ENCODE data around the gene TAF5L.
"Not testable (repeated sequence)": the region's sequence is repeated elsewhere in the genome, so short reads cannot be mapped to it uniquely, and the experiment has no call there.

Gene TAF5L

DNA sequence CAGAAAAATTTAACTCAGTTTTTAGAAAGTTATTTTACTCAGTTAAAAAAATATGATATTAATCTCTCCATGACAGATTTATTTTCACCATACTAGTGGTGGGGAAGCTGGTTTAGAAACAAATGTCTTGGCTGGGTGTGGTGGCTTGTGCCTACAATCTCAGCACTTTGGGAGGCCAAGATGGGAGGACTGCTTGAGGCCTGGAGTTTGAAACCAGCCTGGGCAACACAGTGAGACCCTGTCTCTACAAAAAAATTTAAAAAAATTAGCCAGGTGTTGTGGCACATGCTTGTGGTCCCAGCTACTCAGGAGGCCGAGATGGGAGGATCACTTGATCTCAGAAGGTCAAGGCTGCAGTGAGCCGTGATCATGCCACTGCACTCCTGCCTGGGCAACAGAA lies 17.3 kb downstream of the TAF5L start:
- no peak for DNase-seq (ENCODE audit: low read depth, low spot score)

DNA sequence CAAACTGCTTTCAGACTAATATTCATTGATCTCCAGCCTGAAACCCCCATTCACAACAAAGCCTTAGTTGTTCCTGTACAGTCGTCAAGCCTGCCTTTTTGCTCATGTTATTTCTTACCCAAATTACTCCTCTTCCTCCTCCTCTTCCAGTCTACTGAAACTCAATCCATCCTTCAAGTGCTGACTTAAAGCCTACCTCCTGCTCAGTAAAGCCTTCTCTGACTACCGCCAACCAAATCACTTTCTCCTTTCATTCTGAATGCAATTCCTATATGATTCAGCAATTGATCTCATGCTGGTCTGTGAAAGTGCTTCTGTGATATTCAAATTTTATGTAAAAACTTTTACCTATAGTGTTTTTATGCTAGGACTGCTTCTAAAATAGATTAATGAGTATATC lies 18.6 kb downstream of the TAF5L start:
- DNase-seq (ENCODE audit: low read depth, low spot score), result no peak

DNA sequence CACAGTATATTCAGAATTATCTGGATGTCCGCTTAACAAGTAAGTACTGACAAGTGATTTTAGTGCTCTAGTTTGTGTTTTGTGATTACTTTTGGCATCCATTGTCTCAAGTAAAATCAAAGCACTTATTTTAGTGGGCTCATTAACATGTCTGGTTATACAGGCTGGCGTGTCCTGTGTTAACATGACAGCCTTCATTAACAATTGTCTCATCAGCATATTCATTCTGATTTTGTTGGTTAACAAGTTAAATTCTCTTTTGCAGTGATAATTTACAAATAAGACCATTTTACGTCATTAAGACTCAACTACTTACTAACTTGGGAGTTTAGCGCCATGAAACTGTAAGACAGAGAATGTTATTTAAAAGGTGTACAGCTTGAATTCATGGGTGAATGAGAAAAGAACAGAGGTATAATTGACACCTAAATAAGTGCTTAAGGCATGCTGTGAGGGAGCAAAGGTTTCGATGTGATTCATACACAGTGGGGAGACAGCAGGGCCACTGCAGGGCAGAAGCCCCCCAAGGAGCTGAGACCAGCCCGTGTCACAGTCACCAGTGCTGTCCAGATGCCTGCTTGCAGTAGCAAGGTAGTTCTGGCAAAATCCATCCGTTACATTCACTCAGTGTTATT lies 22.4 kb downstream of the TAF5L start:
- no peak for DNase-seq (ENCODE audit: low read depth, low spot score)

DNA sequence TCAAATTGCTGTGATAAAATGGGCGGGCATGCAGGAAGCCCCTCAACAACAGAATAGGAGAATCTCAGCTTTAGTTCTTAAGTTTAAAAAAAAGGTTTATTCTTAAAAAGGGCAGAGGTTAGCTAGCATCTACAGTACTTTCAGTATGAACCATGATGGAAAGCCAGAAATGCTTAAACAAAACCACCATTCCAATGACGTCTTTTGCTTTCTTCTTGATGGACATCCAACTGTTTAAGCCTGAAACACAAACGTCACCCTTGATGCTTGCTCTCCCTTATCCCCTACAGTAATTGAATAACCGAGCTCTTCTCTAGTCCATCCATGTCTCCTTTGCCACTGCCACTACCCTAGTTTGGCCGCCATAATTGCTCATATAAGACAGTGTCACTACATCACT lies 25.7 kb downstream of the TAF5L start:
- DNase-seq (ENCODE audit: low read depth, low spot score), result no peak

DNA sequence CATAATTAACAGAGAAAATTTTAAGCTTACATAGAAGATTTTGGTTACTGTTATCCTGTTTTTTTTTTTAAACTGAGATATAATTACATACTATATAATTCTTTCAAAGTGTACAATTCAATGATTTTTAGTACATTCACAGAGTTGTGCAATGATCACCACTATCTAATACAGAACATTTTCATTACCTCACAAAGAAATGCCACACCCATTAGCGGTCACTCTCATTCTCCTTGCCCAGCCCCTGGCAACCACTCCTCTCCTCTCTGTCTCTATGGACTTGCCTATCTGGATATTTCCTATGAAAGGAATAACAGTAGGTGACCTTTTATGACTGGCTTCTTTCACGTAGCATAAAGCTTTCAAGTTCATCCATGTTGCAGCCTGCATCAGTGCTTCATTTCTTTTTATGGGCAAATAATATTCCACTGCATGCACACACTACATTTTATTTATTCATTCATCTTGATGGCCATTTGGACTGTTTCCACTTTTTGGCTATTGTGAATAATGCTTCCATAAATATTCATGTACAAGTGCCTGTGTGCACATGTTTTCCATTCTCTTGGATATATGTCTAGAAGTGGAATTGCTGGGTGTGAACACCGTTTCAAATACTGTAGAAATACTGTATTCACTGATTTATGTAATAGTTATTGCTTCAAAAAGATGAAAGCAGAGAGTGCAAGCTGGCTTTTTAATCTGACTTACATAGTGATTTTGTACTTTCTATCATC lies 26.5 kb downstream of the TAF5L start:
- DNase-seq (ENCODE audit: low read depth, low spot score), result no peak

DNA sequence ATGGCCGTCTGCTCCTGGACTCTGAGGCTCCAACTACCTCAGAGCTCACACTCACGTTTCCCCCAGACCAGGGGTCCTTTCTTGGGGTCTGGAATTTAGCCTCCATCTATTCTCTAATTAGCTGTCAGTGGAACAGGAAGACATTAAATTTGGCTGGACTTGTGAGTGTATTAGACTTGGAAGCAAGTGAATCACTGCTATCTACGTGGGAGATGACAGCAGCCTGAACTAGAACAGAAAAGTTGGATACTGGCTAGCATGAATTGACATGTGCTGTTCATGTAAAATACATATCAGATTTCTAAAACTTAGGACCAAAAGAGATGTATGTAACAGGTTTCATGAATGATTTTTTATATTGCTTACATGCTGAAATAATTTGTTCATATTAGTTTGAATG lies 28.0 kb downstream of the TAF5L start:
- DNase-seq (ENCODE audit: low read depth, low spot score), result no peak

DNA sequence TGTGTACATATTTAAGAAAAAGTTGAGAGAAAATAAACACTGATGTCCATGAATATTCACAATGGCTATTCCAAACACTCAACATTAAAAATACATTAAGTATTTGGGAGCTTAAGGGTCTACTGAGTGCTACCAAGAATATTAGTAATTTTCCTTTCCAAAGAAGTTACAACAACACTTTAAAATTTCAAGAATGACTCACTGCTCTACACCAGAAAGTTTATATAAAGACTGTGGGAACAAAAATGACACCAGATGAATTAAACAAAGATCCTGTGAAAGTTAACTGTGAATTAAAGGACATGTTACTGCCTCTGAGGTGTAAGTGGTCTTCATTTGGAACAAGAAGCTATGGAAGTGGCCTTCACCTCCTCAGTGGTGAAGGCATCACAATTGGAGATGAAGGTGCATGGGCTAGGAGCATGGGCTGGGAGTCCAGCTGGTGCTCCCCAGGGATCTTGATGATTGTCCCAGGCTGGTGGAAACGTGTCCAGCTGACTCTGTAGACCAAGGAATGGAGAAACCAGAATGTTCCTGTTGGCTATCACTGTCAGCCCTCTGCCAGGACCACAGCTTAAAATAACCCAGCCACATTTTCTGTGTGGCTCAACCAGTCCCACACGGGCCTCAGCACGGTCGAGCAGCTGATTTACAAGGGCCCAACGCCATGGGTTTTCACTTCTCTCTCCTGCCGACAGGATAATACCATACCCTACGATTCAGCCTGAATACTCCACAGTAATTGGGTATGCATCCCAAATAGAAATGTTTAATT lies 28.8 kb downstream of the TAF5L start:
- no peak for DNase-seq (ENCODE audit: low read depth, low spot score)

DNA sequence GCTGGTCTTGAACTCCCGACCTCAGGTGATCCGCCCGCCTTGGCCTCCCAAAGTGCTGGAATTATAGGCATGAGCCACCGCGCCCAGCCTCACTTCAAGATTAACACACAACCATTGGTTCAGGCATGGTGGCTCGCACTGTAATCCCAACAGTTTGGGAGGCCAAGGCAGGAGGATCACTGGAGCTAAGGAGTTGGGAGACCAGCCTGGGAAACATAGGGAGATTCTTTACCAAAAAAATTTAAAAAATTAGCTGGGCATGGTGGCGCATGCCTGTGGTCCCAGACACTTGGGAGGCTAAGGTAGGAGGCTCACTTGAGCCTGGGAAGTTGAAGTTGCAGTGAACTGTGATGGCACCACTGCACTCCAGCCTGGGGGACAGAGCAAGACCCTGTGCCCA lies 30.0 kb downstream of the TAF5L start:
- not testable (repeated sequence) for DNase-seq (ENCODE audit: low read depth, low spot score)

DNA sequence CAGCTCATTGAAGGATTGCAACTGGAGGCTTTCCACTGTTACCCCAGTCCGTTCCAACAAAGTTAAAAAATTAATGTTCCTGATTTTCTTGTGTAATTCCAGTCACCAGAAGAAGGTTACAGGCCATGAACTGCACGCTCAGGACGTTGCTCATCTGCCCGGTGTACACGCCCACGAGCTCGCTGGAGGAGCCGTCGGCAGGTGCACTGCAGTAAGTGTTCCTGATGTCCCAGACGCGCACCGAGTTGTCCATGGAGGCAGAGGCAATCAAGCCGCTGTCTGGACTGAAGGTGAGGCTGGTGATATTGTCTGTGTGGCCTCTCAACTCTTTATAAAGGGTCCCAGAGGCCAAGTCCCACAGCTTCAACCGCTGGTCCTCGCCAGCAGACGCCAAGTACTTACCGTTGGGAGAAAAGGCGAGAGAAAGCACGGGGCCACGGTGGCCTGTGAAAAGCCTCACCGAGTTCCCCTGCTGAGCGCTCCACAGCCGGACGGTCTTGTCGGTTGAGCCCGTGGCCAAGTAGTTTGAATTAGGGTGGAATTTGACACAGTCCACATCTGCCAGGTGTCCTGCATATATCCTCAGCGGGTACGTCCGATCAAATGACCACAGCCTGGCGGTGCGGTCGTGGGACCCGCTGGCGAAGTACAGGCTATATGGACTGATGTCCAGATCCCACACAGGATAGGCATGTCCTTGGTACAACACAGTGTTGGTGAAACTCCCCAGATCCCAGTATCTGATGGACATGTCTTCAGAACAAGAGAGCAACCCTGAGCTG lies 31.5 kb downstream of the TAF5L start:
- DNase-seq (ENCODE audit: low read depth, low spot score), result no peak

DNA sequence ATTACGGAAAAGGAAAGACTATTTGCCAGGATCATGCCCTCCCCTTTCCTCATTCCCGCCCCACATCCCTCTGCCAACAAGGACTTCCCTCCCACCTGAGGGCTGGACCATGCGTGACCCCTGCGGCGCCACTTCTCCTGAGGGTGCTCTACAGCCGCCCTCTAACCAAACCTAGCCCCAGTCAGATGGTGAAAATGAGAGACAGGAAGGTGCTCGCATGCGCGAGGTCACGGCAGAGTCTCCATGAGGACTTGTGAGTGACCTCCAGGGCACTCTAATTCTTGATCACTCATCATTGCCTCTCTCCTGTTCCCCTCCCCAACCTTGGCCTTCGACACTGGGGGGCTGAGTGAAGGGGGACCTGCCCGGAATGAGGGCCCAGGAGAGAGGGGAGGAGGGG lies 32.1 kb downstream of the TAF5L start:
- no peak for DNase-seq (ENCODE audit: low read depth, low spot score)

DNA sequence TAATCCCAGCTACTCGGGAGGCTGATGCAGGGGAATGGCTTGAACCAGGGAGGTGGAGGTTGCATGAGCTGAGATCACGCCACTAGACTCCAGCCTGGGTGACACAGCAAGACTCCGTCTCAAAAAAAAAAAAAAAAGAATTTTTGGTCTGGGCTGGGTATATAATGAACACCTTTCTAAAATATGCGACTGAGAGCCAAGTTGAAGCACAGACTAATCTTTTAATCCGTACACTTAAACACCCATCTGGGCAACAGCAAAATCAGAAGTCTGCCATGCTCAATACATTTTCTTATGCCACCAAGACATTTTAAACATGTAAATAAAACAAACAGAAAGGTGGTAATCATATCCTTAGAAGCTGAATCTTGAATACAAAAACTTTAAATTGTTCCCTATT lies 35.8 kb downstream of the TAF5L start:
- no peak for DNase-seq (ENCODE audit: low read depth, low spot score)

GRCh38 chr1:229585338-229585737 lies 40.6 kb downstream of the TAF5L start:
- no peak for DNase-seq (ENCODE audit: low read depth, low spot score)

GRCh38 chr1:229582715-229583114 lies 43.2 kb downstream of the TAF5L start:
- DNase-seq (ENCODE audit: low read depth, low spot score), result no peak

DNA sequence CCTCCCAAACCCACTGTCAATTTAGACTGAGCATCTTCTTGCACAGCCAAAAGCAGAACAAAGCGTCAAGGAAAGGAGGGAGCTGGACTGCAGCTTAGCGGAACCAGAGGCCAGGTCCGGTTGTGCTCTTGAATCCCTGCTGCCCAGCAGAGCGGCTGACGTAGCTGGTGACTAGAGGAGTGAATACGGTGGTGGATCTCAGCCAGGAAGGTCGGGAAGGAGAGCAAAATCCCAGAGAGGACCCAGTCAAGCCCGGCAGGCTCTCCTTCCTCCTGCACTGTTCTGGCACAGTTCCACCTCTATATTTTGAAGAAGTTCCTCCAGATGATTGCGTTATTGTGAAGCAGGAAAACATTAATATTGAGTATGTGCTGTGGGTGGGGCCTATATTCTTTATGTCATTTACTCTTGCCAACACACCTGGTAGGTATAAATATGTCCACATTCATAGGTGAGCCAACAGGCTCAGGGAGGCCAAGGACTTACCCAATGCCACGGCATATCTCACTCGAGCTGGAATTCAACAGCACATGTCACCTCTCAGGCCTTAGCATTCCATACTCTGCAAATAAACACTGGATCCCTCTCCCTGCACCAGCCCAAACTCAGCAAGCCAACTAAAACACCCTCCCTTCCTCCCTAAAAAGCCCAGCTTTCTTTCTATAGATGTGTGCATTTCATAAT lies 43.8 kb downstream of the TAF5L start:
- no peak for DNase-seq (ENCODE audit: low read depth, low spot score)

GRCh38 chr1:229581485-229581884 lies 44.4 kb downstream of the TAF5L start:
- DNase-seq (ENCODE audit: low read depth, low spot score), result no peak

- no peak for DNase-seq (ENCODE audit: low read depth, low spot score)
These were observed 46.8 kb downstream of the TAF5L start for GRCh38 chr1:229579059-229579673.

- no peak for DNase-seq (ENCODE audit: low read depth, low spot score)
These were observed 47.5 kb downstream of the TAF5L start for GRCh38 chr1:229578168-229579058.

DNA sequence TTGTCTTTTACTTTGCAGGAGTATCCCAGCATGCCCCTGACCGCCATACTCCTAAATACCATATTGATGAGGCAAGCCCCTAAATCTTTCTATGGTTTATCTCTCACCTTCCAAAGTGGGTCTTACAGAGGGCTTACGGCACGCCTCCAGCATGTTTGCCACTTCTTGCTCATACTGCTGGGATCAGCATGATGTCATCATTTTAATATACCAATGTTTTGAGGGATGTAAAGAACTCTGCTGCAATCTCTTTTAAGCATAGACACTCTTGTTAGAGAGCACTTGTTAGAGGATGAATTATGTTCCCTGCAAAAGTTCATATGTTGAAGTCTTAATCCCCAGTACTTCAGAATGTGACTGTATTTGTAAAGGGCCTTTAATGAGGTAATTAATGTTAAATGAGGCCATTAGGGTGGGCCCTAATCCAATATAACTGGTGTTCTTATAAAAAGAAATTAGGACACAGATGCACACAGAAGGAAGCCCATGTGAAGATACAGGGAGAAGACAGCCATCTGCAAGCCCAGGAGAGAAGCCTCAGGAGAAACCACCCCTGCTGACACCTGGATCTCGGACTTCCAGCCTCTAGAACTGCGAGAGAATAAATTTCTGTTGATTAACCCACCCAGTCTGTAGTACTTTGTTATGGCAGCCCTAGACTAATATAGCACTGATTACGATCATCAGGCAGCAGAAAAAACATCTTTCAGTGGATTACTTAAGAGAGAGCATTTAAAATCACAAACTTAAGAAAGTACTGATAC lies 51.1 kb downstream of the TAF5L start:
- DNase-seq (ENCODE audit: low read depth, low spot score), result no peak

DNA sequence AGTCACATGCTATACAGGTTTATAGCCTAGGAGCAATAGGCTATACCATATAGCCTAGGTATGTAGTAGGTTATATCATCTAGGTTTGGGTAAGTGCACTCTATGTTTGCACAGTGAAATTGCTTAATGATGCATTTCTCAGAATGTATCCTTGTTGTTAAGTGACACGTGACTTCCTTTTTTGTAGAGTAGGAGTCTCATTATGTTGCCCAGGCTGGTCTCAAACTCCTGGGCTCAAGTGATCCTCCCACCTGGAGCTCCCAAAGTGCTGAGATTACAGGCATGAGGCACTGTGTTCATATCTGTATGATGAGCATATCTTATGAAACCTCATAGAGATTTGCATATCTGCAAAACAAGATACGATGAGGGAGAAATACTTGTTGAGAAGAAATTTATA lies 53.6 kb downstream of the TAF5L start:
- DNase-seq (ENCODE audit: low read depth, low spot score), result no peak

Measured in smooth muscle cell of the brain vasculature (primary cell).